Measurements from ENCODE around the gene LIPF. TPM values are rescaled to one million over a fixed set of nuclear protein-coding genes. Genes with fewer than 3 reads are reported as not detected.

The LIPF gene
- total and polyA plus RNA-seq, 2 of the 4 experiments (the other 2 are of a cell fraction) = not detected

GRCh38 chr10:88682491-88682890, 18.2 kb downstream of the LIPF start:
- Histone ChIP-seq H4K91ac (ENCODE audit: insufficient read depth, low read depth, low read length) (no peak overlapping the region), H3K23ac (ENCODE audit: low read depth, low read length) (no peak overlapping the region), H2BK20ac (ENCODE audit: low read depth, low read length) (no peak overlapping the region), H3K27ac (ENCODE audit: insufficient read depth, low read length) (no peak overlapping the region), H3K79me1 (ENCODE audit: low read depth in 1 of 2, low read length in 2 of 2) (no peaks in the 10 kb centered on the region), H2BK120ac (ENCODE audit: low read depth, low read length) (no peak overlapping the region), H3K4me1 (ENCODE audit: control insufficient read depth, insufficient read depth, low read length) (no peaks in the 10 kb centered on the region), H2AK9ac (replicated peaks; ENCODE audit: low read depth, low read length, poor library complexity) (no peak overlapping the region), H2AFZ (replicated peaks; ENCODE audit: low read length, poor library complexity) (no peak overlapping the region), H3K9me1 (ENCODE audit: insufficient read depth, low read length) (no peaks in the 10 kb centered on the region), H2BK5ac (ENCODE audit: low read depth, low read length, poor library complexity, severe bottlenecking) (no peak overlapping the region), H3K36me3 (ENCODE audit: control insufficient read depth, insufficient read depth, low read length) (no peaks in the 10 kb centered on the region), H3K18ac (ENCODE audit: low read depth, low read length) (no peak overlapping the region), H2BK15ac (ENCODE audit: low read depth, low read length) (no peak overlapping the region), H3K14ac (replicated peaks; ENCODE audit: low read depth, low read length) (no peak overlapping the region), H3K4ac (ENCODE audit: low read depth, low read length) (no peak overlapping the region), H4K5ac (ENCODE audit: low read depth, low read length) (no peak overlapping the region), H3K56ac (ENCODE audit: extremely low read depth, insufficient read depth, low read length) (no peak overlapping the region), H3K9ac (ENCODE audit: low read depth, low read length) (no peak overlapping the region), H4K20me1 (ENCODE audit: insufficient read depth, low read length) (no peaks in the 10 kb centered on the region), H3K27me3 (ENCODE audit: control insufficient read depth, insufficient read depth, low read length) (no peaks in the 10 kb centered on the region), H2AK5ac (ENCODE audit: low read depth, low read length) (no peak overlapping the region), H3K9me3 (ENCODE audit: control insufficient read depth, insufficient read depth, low read length) (no peaks in the 10 kb centered on the region), H4K8ac (ENCODE audit: low read depth in 2 of 2, low read length in 2 of 2) (no peak overlapping the region), H3K4me2 (ENCODE audit: low read depth, low read length) (no peak overlapping the region), H3K4me3 (ENCODE audit: insufficient read depth, low read depth, low read length) (no peak overlapping the region)
- ATAC-seq (ENCODE audit: low read depth) (no peak), DNase-seq (no peak)
- dilution Hi-C loops (cut with HindIII; ENCODE audit: low sequenced_read_pairs, unreplicated experiment) (no loop called here), in situ Hi-C loops (cut with MboI; ENCODE audit: low sequenced_read_pairs) (no loop called here), intact Hi-C loops (cut with micrococcal nuclease) (no loop called here)
- no TSS peak for BruUV-seq (replicated peaks)
- WGBS, 2 experiments (ENCODE audit: extremely low coverage in 2 of 2, insufficient read length in 1 of 2) = 80% methylated on average over 1 of the region's 4 CpGs; no CpG with 5 or more reads in 1 of the 2 experiments
- CTCF ChIA-PET = interaction anchor here (1.2 kb wide), 1 partner anchor 11 kb away, joined by 5 read pairs; no protein-coding TSS in a partner anchor
- POLR2A ChIA-PET (ENCODE audit: unreplicated experiment) = no interaction called here
- TF ChIP-seq NFE2L2 (IDR thresholded peaks at IDR 0.05; ENCODE audit: low read depth, low read length) (no peak), MAFK (IDR thresholded peaks at IDR 0.05; ENCODE audit: low read depth, low read length) (no peak), ELK1 (IDR thresholded peaks at IDR 0.05; ENCODE audit: borderline replicate concordance, low read depth, low read length) (no peak)
